HG02798 (cell line): ENCODE results near the gene FEM1B.

Source experiments
- ATAC-seq: cut with Tn5 transposase; IDR thresholded peaks from one replicate; pipeline ENCODE4 v1.9.1; 2021; ENCODE audit warnings: mild to moderate bottlenecking; ENCODE audit not compliant: unreplicated experiment, poor library complexity

Gene FEM1B

DNA sequence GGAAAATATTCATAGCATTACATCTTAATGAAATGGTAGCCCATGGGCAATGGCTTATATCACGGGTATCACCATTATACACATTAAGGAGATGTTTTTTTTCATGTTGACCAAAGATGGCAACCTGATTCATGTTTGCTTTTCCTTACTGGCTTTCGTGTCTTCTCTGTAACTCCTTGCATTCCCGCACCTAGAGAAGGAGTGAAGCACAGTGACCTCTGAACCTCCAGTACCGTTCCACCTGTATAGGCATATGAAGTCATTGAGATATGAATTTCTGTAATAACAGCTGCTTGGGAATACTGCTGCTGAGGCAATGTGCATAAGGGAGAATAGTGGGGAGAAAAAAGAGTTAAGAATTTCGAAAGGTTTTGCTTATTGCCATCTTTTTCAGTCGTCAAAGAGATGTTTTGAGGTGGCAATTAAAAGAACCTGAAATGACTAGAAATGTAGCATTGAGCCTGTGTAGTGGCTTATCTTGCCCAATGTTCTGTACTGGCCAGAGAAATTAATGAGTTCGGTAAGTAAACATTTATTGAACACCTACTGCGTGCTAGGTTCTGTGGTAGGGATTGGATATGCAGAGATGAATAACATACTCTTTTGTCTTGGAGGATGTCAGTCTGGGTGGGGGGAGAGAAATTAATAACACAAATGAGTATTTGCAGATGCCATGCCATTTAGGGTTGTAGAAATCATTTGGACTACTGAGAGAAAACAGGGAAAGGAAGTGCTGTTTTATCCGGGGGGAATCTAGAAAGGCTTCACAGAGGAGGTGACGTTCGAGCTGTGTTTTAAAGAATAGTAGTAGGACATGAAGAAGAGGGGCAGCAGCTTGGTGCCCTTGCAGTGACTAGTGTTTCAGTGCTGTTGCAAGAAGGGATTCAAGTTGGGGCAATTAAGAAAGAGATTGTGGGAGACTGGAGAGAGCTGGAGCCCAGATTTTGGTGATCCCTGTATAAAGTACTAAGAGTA is 2.5 kb downstream of the FEM1B start:
- no peak for ATAC-seq

DNA sequence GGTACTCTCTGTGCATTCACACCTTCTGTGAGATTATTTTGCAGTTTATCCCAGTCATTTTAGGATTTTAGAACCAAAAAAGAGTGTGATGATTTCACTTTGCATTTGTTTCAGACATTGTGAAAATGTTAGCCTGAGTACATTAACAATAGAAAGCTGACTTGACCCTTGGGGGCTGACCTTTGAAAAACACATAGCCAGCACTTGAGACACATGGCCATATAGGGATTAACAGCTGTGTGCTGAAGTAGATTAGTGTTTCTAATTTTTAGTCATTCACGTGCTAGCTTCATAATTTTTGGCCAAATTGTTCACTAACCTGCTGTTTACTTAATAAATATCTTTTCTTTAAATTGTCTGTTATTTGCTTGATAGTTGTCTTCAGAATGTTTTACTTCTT is 3.5 kb downstream of the FEM1B start:
- ATAC-seq: no peak

DNA sequence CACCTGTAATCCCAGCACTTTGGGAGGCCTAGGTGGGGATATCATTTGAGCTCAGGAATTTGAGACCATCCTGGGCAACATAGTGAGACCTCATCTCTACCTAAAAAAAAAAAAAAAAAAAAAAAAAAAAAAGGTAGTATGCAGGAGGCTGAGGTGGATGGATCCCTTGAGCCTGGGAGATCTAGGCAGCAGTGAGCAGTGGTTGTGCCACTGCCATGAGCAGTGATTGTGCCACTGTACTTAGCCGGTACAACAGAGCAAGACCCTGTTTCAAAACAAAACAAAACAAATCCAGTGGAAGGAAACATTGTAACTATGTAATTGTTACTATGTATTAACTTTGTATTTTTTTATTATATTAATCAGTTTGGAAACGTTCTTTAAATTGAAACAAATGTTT is 5.9 kb downstream of the FEM1B start:
- no peak for ATAC-seq

DNA sequence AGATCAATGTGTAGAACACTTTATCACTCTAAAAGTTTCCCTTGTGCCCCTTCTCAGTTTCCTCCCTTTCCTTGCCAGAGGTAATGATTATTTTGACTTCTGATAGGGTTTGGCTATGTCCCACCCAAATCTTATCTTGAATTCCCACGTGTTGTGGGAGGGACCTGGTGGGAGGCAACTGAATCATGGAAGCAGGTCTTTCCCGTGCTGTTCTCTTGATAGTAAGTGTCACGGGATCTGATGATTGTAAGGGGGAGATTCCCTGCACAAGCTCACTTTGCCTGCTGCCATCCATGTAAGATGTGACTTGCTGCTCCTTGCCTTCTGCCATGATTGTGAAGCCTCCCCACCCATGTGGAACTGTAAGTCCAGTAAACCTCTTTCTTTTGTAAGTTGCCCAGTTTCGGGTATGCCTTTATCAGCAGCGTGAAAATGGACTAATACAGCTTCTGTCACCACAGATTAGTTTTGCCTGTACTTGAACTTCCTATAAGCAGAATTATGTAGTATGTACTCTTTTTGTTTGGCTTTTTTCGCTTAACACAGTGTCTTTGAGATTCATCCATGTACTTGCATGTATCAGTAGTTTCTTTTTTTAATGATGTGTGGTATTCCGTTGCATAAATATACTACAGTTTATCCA is 7.2 kb downstream of the FEM1B start:
- ATAC-seq: no peak

DNA sequence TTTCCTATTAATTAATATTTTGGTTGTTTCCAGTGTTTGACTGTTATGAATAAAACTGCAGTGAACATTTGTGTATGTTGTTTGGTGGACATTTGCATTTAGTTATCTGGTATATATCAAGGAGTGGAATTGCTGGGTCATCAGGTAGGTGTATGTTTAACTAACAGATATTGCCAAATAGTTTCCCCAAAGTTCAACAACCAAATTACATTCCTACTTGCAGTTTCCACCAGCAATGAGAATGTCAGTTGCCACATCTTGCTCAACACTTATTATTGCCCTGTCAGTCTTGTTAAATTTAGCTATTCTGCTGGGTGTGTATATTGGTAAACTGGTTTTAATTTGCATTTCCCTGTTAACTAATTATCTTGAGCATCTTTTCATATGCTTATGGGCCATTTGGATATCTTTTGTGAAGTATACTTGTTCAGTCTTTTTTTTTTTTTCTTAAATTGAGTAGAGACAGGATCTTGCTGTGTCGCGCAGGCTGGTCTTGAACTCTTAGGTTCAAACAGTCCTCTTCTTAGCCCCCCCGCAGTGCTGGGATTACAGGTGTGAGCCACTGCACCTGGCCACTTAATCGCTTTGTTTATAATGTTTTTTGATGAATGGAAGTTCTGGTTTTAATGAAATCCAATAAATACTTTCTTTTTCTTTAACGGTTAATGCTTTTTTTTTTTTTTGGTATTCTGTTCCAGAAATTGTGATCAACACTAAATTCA is 7.9 kb downstream of the FEM1B start:
- no peak for ATAC-seq

DNA sequence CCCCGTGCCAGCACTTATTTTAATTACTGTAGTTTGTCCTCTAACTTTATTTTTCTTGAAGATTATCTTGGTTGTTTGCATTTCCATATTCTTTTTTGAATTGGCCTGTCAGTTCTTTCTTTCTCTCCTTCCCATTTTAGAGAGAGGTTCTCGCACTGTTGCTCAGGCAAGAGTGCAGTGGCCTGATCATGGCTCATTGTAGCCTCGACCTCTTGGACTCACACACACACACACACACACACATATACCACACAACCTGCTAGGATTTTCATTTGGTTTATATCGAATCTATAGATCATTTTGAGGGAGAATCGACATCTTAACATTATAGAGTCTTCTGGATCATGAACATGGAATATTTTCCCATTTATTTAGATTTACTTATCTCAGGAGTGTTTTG is 8.7 kb downstream of the FEM1B start:
- ATAC-seq: no peak

DNA sequence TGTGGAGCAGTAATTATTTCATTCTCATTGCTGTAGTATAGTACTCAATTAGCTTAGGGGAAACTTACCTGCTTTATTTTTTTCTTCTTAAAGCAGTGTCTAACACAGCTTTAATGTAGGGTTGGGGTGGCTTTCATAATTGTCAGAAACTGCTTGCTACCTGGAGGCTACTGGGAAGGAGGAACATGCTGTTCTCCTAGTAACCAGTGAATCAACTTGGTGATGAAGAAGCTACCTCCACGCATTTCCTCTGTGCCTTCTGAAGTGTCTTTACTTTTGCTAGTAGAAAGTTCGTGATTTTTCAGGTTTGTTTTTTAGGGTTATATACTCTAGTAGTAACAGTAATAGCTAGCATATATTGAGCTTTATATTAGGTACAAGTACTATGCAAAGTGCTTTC is 11.5 kb downstream of the FEM1B start:
- ATAC-seq: no peak

DNA sequence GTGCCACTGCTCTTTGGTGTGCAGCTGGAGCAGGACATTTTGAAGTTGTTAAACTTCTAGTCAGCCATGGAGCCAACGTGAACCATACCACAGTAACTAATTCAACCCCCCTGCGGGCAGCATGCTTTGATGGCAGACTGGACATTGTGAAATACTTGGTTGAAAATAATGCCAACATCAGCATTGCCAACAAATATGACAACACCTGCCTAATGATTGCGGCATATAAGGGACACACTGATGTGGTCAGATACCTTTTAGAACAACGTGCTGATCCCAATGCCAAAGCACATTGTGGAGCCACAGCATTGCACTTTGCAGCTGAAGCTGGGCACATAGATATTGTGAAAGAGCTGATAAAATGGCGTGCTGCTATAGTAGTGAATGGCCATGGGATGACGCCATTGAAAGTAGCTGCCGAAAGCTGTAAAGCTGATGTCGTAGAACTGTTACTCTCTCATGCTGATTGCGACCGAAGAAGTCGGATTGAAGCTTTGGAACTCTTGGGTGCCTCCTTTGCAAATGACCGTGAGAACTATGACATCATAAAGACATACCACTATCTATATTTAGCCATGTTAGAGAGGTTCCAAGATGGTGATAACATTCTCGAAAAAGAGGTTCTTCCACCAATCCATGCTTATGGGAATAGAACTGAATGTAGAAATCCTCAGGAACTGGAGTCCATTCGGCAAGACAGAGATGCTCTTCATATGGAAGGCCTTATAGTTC is 12.2 kb downstream of the FEM1B start:
- no peak for ATAC-seq

DNA sequence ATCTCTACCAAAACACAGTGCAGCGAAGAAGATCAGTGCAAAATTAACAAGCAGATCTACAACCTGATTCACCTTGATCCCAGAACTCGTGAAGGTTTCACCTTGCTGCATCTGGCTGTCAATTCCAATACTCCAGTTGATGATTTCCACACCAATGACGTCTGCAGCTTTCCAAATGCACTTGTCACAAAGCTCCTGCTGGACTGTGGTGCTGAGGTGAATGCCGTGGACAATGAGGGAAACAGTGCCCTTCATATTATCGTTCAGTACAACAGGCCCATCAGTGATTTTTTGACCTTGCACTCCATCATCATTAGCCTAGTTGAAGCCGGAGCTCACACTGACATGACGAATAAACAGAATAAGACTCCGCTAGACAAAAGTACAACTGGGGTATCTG is 13.2 kb downstream of the FEM1B start:
- ATAC-seq: no peak

DNA sequence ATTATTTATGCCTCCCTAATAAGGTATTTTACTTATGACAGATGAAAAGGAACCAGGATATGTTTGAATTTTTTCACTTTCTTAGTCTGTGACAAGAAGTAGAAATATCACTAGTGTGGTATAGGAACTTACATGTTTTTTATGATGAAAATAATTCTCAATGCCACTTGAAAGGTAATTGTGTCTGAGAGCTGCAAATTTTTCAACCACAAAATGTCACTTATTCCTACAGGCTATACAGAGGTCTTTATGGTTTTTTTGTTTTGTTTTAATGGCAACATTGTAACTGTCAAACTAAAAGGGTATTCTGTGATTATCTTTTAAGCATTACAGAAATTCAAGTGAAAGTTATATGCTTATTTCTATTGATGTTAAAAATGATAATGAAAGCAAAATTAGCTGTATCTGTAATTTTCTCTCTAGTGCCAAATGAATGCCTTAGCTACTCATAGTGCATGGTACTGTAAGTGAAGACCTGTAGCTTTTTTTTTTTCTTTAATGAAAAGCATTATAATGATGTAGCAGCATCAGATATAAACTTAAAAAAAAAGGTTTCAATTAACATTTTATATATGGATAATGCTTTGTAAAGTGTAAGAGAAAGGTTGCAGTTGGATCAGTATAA is 14.7 kb downstream of the FEM1B start:
- no peak for ATAC-seq

DNA sequence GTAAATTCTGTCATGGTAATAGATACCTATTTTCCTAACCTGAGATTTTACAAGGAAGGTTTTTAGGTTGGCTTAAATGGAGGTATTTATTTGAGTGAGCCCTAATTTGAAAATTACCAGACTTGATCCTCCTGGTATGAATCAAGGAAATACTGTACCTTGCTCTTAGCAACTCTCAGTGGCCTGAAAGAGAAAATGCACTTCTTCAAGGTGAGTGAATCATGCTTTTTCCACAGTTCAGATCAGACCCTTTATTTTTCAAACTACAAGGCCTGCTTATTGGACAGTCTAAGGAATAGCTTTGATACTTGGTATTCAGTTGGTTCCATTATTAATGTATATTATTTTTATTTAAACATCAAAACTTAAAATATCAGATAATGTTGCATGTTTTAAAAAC is 15.4 kb downstream of the FEM1B start:
- ATAC-seq: no peak

DNA sequence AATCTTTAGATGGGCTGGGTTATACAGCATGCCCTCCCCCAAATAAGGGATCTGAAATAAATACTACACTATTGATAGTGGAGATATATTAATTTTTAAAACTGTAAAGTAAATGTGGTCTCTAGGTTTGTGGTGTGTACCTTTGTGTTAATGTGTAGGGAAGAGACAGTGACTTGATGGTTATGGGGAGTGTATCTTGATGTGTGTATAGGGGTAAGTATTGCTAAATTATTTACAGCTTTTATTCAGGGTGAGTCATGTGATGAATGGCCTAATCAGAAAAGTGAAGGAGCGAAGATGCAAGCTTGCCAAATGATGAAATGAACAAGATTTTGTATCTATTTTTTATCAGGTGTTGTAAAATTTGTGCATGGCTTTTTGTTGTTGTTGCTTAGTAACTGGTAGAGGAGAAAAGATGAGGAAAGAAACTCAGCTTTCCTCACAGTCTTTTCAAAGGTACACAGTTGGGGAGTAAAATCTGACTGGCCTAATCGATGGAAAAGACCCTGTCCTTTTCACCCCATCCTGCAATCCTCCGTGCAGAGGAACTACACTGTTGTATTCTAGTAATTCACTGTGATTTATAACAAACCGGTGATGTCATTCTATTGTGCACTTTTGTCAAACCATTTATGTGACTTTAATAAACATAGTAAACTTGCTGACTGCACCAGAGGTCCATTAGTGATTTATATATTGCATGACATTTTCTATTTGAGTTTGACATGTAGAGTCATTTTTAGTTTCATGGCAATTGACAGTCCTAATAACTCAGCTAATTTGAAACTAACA is 17.7 kb downstream of the FEM1B start:
- no peak for ATAC-seq

DNA sequence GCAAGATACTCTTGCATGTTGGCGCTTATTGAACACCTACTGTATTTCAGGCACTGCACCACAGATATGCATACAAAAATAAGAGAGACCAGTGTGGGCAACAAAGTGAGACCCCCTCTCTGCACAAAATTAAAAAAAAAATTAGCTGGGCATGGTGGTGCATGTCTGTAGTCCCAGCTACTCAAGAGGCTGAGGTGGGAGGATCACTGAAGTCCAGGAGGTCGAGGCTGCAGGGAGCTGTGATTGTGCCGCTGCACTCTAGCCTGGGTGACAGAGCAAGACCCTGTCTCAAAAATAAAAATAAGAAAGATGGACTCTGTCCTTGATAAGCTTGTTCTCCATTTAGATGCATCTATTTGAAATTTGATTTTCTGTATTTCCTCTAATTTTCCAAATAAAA is 20.8 kb downstream of the FEM1B start:
- no peak for ATAC-seq

DNA sequence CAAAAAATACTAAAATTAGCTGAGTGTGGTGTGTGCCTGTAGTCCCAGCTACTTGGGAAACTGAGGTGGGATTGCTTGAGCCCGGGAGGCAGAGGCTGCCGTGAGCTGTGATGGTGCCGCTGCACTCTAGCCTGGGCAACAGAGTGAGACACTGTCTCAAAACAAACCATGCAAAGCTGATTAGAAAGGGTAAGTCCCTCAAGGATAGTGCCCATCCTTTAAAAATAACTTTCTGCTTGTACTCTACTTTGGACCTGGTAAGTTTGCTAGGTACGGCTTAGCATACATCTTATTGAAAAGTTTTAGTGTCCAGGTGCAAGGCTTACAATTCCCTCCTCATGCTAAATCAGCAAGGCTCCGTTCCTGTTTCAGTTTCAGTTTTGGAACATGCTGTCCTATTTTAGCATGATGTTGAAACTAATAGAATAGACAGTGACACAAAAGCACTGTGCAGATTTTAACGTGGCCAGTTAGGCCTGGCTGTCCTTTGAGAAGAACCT is 21.4 kb downstream of the FEM1B start:
- peak; percentile 90 for ATAC-seq

DNA sequence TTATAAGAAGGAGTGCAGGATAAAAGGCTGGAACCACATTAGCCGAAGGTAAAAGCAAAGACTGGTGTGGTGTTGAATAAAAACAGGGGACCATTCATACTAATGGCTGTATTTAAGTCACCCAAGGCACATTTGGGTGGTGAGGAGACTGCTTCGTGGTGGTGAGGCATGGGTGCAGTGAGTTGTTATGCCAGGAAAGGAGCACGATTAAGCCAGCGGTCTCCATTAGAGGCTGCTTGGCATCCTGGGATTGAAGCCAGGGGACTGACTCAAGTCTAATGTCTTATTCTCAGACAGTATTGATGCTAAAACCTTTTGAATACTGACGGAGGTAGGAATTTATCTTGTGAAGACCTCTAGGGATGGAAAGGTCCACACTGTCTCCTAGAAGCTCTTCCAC is 21.9 kb downstream of the FEM1B start:
- no peak for ATAC-seq

DNA sequence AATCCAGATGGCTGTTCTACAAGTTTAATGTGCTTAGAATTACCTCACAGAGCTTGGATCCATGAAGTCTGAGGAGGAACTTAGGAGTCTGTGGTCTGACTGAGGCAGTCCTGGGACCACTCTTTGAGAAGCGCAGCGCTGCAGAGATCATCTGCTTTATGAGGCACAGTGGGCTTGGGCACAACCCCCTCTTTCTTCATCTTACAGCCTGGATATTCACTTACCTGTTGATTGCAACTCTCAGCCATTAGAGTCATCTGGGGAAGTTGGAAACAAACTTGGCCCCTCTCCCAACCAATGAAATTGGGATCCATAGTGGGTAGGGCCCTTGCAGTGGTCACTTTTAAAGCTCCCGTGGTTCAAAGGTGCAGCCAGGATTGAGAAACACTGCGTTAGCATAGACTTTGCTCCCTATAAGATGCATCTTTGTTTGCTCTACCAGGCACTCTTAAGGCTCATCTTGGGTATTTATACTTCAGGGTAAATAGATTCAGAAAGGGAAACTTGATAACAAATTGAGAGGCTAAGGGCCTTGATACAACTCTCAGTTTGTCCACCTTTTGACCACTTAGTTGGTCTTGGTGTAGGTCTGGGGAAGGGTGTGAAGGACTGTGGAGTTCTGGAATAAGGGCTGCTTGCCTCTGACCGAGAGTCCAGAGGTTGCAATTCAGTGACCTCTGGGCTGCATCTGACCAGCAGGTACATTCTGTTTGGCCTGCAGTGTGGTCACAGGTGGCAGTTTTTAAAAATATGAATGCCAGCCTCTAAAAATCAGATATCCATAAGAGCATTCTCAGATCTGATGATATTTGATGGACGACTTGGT is 22.8 kb downstream of the FEM1B start:
- no peak for ATAC-seq

DNA sequence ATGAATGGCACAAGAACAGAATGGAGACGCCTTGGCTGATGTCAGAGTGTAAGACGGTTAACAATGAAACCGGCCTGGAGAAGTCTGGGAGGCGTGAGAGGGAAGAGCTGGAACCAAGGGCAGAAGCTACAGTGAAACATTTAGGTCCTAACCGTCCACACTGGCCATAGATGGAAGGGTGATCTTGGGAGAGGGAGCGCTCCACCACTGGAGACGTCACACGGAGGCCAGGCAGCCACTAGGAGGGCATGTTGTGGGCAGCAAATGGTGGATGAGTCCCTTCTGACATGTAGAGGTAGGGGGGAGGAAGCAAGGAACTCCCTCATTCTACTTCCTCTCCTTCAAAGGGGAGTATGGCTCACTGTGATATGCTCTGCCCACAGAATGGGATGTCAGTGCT is 23.8 kb downstream of the FEM1B start:
- no peak for ATAC-seq

DNA sequence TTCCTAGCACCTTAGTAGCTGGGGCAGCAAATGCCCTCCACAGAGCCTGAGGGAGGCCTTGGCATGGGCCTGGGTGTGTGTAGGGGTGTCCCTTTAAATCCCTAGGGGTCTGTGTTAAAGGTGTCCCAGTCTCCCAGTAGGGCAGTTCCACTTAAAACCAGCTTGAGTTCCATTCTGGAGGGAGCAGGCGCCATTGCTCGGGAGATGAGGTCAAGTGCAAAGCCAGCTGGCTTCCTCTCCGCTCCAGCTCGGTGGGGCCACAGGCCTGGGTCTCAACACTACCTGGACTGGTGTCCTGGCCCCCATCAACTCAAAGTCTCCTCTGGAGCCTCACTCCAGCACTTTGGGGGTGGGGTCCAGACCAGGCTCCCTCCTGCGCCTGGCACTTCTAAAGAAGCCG is 25.2 kb downstream of the FEM1B start:
- no peak for ATAC-seq
